Adrenal gland (tissue), 5 donors: ENCODE results near the gene GREM2.

Source experiments
- POLR2A ChIP-seq, 2 donors: fragments of 450-650 bp; IDR thresholded peaks; one replicate each; pipeline ENCODE4 v1.6.1; 2017; ENCODE audit warnings: antibody characterized with exemption in 2 of 2, mild to moderate bottlenecking in 2 of 2, moderate library complexity in 1 of 2
- TF ChIP-seq, protein P1 (sequence below), 6 experiments: fragments of 450-650 bp in 4 of 6; fragments of 200-600 bp in 2 of 6; sonication (generic) in 1 of 6; IDR thresholded peaks; 1 replicate in 5 of 6; 2 replicates in 1 of 6; pipeline versions ENCODE4 v1.5.1 to v1.8.0; 2016 to 2021; ENCODE audit warnings: antibody characterized with exemption in 6 of 6, mild to moderate bottlenecking in 2 of 6, moderate library complexity in 1 of 6
- donor health status: DM: no; HTN: no; CAD: no.

- TF ChIP-seq, protein P1, sequence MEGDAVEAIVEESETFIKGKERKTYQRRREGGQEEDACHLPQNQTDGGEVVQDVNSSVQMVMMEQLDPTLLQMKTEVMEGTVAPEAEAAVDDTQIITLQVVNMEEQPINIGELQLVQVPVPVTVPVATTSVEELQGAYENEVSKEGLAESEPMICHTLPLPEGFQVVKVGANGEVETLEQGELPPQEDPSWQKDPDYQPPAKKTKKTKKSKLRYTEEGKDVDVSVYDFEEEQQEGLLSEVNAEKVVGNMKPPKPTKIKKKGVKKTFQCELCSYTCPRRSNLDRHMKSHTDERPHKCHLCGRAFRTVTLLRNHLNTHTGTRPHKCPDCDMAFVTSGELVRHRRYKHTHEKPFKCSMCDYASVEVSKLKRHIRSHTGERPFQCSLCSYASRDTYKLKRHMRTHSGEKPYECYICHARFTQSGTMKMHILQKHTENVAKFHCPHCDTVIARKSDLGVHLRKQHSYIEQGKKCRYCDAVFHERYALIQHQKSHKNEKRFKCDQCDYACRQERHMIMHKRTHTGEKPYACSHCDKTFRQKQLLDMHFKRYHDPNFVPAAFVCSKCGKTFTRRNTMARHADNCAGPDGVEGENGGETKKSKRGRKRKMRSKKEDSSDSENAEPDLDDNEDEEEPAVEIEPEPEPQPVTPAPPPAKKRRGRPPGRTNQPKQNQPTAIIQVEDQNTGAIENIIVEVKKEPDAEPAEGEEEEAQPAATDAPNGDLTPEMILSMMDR (IDR thresholded peaks at IDR 0.05): no peak
- TF ChIP-seq POLR2A (IDR thresholded peaks at IDR 0.05): no peak
Measured at GRCh38 chr1:240611228-240611618, 732 bp downstream of the GREM2 start.
